PC-9 (cell line): ENCODE measurements around the gene NPY4R2.
"Not testable (repeated sequence)": the region's sequence is repeated elsewhere in the genome, so short reads cannot be mapped to it uniquely, and the experiment has no call there.

ENCODE experiments used
- CTCF ChIP-seq: fragments of 200-600 bp; sonication (generic); conservative IDR thresholded peaks from 2 replicates; pipeline ENCODE4 v1.6.1; 2017; ENCODE audit warnings: mixed run types, antibody characterized with exemption, mild to moderate bottlenecking, moderate library complexity
- EZH2 ChIP-seq: fragments of 200-600 bp; sonication (generic); IDR thresholded peaks from 2 replicates; pipeline ENCODE4 v1.8.0; 2017; ENCODE audit warnings: antibody characterized with exemption, low read depth

DNA sequence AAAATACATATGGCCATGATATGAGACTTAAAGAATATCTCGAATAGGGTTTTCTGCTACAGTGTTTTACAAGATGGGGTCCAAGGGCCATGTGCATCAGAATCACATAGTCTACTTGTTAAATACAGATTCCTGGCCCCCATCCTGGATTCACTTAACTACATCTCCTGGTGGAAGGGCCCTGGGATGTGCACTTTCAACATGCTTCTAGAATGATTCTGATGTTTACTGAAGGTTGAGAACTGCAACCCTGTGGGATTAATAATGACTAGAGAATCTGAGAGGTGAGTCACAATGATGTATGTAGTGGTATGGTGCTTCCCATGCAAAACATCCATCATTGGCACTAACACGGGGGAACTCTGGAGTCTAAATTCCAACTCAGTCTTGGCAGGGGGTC is 2.1 kb downstream of the NPY4R2 start:
- not testable (repeated sequence) for TF ChIP-seq CTCF, EZH2
